HG03097 (cell line): ENCODE measurements around the gene GDPD2.

ENCODE experiments used
- ATAC-seq: cut with Tn5 transposase; IDR thresholded peaks from one replicate; pipeline ENCODE4 v1.9.1; 2021; ENCODE audit not compliant: unreplicated experiment, low FRiP score

GDPD2 gene

DNA sequence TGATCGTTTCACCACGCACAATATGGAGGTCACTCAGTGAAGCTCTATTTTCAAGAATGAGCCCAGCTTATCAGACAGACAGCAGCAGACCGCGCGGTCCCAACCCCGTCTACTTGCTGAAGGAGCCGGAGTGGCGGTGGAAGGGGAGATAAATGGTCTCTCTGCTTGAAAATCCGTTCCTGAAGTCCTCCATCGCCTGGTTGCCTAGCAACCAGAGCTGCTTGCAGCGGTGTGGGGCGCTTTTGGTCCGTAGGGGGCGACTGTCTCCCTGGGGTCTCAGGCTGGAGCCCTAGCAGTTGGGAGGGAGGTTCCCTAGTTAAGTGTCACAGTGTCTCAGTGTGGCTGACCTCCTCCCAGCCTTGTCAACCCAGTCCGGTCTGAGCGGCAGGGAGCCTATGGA is 13.2 kb downstream of the GDPD2 start:
- no peak for ATAC-seq

DNA sequence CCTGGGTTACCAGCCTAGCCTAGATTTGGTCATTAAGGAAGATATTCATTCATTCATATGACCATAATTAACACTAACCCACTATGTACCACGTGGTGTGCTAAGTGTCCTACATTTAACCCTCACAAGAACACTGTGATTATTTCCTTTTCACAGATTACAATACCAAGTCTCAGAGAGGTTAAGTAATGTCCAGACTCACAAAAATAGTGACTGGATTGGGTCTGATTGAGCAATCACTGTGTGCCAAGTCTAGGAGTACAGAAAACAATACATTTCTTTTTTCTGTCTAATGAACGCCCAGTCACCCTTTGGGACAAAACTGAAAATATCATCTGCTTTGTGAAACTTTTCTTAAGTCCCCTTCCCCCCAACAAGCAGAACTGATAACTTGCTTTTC is 13.9 kb downstream of the GDPD2 start:
- no peak for ATAC-seq

DNA sequence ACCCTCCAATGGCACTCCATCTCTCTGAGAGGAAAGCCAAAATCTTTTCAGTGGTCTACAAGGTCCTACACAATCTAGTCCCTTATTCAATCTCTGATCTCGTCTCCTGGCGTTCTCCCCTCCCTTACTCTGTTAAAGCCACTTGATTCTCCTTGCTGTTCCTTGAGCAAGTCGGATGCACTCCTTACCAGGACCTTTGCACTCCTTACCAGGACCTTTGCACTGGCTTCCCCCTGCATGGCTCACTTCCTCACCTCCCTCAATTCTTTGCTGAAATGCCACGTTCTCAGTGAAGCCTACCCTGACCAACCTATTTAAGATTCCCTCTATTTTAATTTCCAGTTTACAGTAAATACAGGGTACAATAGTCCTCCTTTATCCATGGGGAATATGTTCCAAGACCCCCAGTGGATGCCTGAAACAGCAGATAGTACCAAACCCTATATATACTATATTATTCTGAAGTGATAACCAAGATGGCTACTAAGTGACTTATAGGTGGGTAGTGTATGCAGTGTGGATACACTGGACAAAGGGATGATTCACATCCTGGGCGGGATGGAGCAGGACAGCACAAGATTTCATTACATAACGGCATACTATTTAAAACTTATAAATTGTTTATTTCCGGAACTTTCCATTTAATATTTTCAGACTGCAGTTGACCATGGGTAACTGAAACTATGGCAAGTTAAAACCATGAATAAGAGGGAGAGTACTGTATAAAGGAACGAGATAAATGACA is 15.0 kb downstream of the GDPD2 start:
- no peak for ATAC-seq

DNA sequence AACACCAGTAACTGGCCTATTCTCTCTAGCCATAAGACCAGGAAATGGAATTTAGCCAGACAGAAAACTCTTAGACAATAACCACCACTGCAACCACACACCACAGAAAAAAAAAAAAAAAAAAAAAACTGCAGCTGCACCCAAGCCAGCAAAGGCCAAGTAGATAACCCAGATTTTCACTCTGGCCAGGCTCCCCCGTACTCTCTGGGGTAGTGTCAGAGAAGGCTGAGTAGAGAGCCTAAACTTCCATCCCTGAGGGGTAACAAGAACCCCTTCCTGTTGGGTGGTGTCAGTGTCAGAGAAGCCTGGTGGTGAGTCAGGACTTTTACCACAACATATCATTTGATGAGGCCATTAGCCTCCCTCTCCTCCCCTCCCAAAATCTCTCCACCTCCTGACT is 15.9 kb downstream of the GDPD2 start:
- ATAC-seq = no peak

DNA sequence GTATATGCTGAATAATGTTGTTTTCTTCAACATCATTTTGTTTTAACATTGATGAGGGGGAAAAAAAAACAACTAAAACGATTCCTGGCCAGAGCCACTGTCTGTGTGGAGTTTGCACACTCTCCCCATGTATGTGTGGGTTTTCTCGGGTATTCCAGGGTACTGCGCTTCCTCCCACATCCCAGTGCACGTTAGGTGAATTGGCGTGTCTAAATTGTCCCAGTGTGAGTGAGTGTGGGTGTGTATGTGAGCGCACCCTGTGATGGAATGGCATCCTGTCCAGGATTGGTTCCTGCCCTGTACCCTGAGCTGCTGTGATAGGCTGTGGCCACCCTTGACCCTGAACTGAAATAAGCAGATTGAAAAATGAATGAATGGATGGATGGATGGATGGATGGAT is 19.1 kb downstream of the GDPD2 start:
- no peak for ATAC-seq

DNA sequence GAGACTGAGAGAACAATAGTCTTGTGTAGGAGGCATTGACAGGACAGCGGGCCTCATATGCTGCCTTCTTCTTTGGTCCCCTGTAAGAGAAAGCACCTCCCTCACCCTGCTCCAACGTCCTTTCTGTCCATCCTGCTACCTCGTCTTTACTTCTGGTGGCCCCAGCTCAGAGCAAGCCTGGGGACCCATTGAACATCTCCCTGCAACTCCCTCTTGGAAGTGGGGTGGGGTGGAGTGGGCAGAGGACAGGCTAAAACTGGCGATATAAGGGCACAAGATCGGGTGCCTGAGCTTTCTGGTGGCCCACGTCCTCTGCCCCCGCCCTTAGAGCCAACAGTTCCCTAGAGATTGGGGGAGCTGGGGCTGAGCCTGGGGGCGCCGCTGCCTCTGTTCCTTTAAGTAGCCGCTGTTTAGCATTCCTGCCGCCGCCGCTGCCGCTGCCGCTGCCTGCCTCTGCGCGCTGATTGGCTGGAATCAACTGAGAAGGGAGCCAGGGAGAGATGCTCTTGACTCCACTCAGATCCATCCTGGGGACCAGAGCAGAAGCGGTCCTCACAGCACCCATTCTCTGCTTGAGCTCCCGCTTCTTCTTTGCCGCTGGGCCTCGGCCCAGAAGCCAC is 21.3 kb downstream of the GDPD2 start, which contains the start of gene DLG3:
Gene DLG3, plus strand, starts transcription at position 510 of the 620 bp plus-strand sequence. CDS start 367 bp downstream, outside the sequence.
- ATAC-seq = no peak

DNA sequence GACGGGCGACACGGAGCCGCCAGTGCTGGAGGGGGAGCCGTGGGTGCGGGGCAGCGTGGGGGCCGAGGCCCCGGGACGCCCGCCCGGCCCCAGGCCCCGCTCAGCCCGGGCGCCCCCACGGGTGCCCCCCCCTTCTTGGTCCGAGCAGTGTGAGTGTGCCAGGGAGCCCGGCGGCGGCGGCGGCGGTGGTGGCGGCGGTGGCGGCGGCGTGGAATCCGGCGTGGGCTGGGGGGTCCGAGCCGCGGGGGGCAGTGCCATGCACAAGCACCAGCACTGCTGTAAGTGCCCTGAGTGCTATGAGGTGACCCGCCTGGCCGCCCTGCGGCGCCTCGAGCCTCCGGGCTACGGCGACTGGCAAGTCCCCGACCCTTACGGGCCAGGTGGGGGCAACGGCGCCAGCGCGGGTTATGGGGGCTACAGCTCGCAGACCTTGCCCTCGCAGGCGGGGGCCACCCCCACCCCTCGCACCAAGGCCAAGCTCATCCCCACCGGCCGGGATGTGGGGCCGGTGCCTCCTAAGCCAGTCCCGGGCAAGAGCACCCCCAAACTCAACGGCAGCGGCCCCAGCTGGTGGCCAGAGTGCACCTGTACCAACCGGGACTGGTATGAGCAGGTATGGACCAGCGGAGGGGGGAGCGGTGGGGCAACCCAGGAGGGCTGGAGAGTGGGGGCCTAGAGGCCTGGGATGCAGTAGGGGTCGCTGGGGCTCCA is 22.0 kb downstream of the GDPD2 start:
- ATAC-seq = no peak

DNA sequence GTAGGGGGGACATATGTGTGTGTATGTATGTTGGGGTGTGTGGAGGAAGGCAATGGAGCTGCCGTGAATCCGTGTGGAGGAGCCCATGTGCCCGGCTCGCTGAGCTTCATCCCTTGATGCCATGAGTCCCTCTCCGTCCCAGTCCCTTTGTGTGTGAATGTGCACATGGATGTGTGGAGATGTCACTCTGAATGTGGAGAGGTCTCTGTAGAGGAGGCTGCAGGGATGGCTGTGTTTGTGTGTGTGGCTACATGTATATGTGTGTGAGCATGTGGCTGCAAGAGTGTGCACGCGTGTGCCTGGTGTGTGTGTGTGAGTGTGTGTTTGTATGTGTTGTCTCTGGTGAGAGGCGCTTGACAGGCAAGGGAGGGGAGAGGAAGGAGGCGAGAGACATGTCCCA is 22.8 kb downstream of the GDPD2 start:
- no peak for ATAC-seq

DNA sequence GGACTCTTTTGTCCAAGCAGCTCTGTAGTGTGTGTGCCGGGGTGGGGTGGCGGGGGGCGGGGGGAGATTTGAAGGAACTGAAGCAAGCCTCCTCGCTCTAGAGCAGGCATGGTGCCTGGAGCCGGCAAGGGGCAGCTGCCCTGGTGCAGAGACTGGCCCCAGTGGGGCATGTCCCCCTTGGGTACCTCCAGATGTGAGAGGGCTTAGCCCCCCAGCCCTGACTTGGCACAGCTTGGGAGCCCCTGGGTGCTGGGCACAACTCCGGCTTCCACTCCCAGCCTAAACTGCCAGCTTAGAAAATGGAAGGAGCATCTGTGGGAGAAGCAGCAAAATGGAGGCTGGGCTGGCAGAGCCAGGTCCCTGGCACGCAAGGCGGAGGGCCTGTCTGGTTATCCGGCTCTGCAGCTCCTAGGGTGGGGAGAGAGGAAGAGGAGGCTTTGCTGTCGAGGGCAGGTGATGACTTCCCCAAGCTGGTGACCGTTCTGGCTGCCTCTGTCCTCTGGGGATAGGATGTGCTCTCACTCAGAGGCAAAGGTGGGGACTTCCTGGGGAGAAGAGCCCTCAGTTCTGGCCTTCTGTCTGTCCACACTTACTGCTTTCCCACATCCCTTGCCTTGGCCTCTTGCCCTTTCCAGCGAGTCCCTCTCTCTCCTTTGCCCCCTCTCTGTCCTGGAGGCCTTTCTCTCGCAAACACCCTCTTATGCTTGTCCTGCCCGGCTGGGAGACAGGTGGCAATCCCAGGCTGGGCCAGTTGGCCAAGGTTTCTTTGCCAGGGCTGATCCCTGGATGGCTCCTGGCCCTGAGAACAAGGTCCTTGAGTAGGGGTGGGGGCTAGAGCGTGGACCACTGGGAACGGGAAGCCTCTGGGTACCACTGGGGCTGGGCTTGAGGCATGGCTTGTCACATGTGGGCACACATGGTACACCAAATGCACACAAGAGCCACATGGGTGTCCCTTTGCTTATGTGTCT is 23.6 kb downstream of the GDPD2 start:
- ATAC-seq = no peak

DNA sequence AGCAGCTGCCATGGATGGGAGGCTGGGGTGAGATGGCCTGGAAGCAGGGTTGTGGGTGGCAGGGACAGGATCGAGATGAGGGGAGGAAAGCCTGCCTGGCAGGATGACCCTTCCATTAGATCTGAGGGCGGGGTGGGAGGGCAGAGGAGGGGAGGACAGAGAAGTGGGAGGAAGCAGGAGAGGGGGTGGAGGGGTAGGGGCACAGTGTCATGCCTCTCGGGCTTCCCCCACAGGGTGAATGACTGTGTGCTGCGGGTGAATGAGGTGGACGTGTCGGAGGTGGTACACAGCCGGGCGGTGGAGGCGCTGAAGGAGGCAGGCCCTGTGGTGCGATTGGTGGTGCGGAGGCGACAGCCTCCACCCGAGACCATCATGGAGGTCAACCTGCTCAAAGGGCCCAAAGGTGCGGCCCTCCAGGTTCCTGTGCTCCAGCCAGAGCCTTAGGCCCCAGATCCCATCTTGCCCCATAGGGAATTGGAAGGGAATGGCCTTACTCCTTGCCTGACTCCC is 26.4 kb downstream of the GDPD2 start:
- no peak for ATAC-seq

DNA sequence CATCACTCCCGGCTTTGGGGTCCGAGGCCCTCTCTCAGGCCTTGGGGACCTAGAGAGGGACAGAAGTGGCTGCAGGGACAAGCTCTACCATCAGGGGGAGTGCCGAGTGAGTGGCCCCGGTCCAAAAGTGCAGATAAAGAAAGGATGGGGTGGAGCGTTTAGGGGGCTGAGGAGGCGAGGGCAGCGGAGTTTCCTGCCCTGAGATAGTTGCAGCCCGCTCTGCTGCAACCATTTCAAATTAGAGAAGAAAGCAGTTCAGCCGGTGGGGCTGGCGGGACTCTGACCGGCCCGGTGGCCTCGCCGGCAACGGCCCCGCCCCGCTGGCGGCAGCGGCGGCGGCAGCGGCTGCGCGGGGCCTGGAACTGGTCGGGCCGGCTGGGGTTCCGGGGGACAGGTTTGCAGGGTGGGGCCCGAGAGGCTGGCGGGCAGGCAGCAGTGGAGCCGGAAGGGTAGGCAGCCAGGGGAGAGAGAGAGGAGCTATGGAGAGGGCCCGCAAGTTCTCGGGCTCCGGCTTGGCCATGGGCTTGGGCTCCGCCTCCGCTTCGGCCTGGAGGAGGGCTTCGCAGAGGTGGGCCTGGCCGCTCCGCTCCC is 29.1 kb downstream of the GDPD2 start:
- peak; percentile 38 for ATAC-seq

DNA sequence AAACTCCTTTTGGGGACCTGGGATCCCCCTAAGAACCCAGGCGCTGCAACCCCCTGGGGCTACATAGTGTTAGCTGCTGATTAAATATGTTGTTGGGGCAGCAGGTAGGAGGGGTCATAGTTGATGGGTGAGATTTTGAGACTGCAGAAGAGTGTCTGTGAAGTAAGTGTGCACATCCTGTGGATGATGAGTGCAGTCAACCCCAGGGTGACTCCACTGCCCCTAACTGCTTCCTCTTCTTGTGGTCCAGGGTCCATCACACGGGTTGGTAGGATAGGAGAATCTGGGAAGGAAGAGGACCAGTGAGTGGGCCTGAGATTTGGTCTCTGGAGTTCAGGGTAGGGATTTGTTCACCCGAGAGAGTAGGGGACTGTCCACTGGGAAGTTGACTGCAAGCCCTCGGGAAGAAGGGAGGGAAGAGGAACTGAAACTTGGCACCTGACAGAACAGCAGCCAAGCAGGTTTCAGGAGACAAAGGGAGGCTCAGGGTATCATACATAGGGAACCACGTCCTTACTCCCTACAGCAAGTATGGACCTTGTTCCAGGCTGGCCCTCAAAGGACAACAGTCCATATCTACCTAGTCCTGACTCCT is 30.0 kb downstream of the GDPD2 start:
- no peak for ATAC-seq

DNA sequence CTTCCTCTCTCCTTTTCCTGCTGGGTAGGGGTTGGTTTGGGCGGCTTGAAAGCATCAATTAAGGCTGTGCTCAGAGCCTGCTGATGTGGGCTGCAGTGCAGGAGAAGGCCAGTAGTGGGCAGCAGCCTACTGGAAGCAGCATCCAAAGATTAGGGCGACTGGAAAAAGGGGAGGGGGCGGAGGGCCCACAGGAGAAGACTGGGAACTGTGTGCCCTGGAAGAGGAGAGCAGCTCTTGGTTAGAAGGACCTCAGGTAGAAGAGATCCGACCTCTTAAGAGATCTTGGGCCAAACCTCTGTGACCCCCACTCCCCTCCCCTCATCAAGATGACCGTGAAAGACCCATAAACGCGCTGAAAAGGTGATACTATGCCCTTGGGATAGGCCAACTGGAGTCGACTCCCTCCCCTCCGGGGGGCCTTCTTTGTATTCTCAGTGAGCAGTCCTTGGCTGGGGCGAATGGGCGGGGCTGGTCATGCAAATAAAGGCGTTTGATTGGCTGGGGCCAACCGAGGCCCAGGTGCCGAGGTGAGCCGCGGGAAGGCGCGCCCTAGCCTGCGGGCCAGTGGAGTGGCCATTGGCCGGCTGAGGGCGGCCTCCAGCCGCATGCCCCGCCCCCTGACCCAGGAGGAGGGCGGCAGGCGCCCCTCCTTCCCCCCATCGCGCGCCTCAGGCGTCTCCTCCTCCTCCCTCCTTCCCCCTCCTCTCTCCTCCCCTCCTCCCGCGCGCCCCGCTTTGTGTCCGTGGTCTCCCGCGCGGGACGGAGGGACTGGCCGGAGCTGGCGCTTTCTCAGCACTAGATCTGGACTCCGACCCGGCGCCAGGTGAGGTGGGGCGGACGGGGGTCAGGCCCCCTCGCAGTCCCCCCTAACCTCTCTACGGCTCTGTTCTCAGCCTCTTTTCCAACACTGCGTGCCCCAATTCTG is 31.6 kb downstream of the GDPD2 start:
- ATAC-seq = peak; percentile 52

DNA sequence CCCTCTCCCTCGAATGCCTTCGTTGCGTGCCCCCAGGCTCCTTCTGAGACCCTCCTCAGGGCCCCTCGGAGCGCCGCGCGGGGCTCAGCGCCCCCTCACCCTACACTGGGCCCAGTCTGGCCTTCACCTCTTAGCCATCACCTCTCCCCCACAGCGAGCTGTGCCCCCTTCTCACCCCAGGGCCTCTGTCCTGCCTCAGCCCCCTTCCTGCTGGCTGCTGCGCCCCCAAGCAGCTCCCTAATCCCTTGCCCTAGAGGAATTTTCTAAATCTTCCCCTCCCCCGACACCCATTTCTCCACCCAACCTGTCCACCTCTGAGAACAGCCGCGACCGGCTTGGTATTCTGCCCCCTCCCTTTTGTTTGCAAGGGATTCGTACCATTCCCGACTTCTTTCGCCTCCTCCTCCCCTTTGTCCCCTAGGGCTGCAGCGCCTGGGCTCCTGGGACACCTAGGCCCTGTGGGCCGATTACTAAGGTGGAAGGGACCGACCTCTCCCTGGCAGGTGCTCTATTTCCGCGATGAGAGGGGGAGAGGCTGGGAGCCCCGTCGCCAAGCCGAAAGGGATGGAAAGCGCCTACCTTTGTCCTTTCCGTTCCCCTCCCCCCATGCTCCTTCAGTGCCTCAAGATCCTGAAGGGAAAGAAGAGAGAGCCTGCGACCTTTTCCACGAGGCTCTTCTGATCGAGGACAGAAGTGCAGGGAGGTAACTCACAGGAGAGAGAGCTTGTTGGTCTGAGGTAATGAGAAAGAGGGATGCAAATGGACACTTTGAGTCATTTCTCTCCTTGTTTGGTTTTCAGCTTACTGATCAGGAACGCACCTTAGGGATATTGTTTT is 32.5 kb downstream of the GDPD2 start:
- ATAC-seq = no peak

DNA sequence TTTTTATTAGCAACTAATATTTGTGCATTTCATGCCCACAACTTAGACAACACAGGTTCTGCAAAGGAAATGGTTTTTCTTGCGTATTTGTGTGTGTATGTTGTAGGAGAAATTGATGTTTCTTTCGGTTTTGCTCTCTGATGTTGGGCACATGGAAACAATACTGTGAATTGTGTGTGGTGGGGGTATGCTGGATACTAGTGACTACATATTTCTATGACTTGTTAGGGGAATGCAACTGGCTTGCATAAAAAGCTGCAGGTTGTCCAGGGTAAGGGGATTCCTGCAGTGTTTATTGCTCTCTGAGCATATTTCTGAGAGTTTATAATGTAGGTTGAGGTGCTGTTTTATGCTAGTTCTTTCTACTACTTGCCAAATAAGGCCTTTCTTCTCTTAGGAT is 33.1 kb downstream of the GDPD2 start:
- ATAC-seq = no peak

DNA sequence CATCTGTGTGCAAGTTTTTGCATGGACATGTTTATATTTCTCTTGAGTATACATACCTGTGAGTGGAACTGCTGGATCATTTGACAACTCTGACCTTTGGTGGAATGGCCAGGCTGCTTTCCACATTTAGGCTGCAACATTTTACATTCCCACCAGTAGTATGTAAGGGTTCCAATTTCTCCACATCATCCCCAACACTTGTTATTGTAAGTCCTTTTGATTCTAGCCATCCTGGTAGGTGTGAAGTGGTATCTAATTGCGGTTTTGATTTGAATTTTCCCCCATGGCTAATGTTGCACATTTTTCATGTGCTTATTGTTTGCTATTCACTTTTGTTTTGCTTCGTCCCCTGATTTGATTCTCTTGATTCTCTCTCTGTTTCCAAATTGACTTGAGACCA is 37.9 kb downstream of the GDPD2 start:
- no peak for ATAC-seq

DNA sequence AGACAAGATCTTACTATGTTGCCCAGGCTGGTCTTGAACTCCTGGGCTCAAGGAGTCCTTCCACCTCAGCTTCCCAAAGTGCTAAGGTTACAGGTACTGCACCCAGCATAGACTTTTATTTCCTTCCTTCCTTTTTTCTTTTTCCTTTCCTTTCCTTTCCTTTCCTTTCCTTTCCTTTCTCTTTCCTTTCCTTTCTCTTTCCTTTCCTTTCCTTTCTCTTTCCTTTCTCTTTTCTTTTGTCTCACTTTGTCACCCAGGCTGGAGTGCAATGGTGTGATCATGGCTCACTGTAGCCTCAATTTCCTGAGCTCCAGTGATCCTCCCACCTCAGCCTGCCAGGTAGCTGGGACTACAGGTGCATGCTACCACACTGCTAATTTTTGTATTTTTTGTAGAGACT is 40.9 kb downstream of the GDPD2 start:
- ATAC-seq = no peak

DNA sequence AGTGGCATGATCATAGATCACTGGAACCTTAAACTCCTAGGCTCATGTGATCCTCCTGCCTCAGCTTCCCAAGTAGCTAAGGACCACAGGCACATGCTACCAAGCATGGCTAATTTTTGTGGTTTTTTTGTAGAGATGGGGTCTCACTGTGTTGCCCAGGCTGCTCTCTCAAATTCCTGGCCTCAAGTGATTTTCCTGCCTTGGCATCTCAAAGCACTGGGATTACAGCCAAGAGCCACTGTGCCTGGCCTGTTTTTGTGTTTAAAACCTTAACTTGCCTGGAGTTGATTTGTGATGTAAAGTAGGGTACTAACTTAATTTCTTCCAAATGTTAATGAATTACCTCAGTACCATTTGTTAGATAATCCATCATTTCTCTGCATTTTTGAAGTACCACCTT is 43.9 kb downstream of the GDPD2 start:
- no peak for ATAC-seq
